ENCODE data around the gene NRP1. TPM values are rescaled to one million over a fixed set of nuclear protein-coding genes. Genes with fewer than 3 reads are reported as not detected.

NRP1 gene
- polyA plus RNA-seq, 3 donors, result 1.1 to 1.7 (median 1.3) TPM

DNA sequence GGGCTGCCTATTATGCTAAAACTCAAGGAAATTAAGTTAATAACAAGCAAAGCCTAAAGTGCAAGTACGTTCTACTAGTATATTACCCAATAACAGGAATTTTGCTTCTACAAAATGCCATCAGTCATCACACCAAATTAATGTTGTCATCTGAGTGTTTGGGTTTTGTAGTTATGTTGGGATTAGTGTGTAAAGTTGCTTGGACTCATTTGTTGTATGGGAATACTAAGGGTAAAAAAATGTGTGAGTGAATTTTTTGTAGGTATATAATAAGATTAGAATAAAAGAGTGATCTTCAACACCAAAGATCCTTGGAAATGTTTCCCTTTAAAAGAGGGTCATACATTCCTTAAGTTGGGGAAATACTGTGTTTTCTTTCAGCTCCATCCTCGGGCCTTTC, 38.6 kb downstream of the NRP1 start:
- H3K36me3 Mint-ChIP-seq, result no peaks in the 10 kb centered on the region

DNA sequence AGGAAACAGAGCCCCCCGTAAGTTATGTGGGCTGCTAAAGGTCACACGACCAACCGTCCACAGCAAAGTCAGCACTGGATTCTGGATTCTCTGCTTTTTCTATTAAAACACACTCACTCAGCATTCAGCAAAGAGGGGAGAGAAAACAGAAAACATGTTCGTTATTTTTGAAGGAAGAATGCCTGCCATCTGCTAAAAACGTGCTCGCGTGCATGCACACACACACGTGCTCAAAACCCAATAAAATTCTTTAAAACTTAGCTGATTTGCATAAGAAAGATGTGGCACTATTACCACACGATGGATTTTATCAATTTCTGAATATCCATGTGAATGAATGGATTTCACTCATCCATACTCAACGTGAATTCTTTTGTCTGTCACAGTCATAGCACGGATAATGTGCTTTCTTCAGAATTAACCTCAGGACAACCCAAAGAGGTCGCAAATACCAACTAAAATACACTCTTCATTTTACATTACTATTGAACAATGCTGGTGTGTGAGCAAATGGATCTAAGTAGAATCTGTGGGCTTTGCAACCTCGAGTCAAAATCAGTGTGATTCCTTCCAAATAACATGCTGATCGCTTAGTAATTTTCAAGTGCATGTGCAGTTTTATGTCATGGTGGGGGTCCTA, 40.8 kb downstream of the NRP1 start:
- Histone ChIP-seq H3K79me2 (ENCODE audit: insufficient read depth, low read length) (no peaks in the 10 kb centered on the region), H3K4me2 (replicated peaks; ENCODE audit: extremely low read depth, low read length, poor library complexity, severe bottlenecking) (no peak overlapping the region), H3K9me3 (replicated peaks in 1 of 2; ENCODE audit: control insufficient read depth in 1 of 2, insufficient read depth in 1 of 2, low read length in 2 of 2) (no peaks in the 10 kb centered on the region), H3K4me1 (ENCODE audit: control insufficient read depth in 1 of 2, insufficient read depth in 2 of 2, low read length in 2 of 2) (no peaks in the 10 kb centered on the region), H4K20me1 (ENCODE audit: insufficient read depth, low read length) (no peaks in the 10 kb centered on the region), H3K4me3 (replicated peaks in 1 of 3; ENCODE audit: low read depth in 2 of 3, low read length in 3 of 3) (no peak overlapping the region), H3K9ac (ENCODE audit: insufficient read depth, low read length, poor library complexity, severe bottlenecking) (no peak overlapping the region), H3K27ac (ENCODE audit: low read depth in 1 of 2, low read length in 2 of 2) (no peak overlapping the region), H3K27me3 (ENCODE audit: control insufficient read depth in 2 of 2, insufficient read depth in 2 of 2, low read length in 2 of 2) (no peaks in the 10 kb centered on the region), H3K36me3 (replicated peaks in 1 of 2; ENCODE audit: control insufficient read depth in 1 of 2, insufficient read depth in 2 of 2, low read length in 2 of 2) (no peaks in the 10 kb centered on the region), H2AFZ (ENCODE audit: insufficient read depth, low read depth, low read length, poor library complexity, severe bottlenecking) (no peak overlapping the region)
- Mint-ChIP-seq H3K9me3 (peaks cover 0 to 1% (median 0%) of the 10 kb centered on the region in 7 donors), H3K4me3 (no peak overlapping the region), H3K27ac (no peak overlapping the region), H3K27me3 (ENCODE audit: low read depth in 3 of 3) (peaks cover 0 to 5% (median 2%) of the 10 kb centered on the region in 3 donors), H3K36me3 (no peaks in the 10 kb centered on the region), H3K4me1 (no peaks in the 10 kb centered on the region)
- TF ChIP-seq, protein P1, sequence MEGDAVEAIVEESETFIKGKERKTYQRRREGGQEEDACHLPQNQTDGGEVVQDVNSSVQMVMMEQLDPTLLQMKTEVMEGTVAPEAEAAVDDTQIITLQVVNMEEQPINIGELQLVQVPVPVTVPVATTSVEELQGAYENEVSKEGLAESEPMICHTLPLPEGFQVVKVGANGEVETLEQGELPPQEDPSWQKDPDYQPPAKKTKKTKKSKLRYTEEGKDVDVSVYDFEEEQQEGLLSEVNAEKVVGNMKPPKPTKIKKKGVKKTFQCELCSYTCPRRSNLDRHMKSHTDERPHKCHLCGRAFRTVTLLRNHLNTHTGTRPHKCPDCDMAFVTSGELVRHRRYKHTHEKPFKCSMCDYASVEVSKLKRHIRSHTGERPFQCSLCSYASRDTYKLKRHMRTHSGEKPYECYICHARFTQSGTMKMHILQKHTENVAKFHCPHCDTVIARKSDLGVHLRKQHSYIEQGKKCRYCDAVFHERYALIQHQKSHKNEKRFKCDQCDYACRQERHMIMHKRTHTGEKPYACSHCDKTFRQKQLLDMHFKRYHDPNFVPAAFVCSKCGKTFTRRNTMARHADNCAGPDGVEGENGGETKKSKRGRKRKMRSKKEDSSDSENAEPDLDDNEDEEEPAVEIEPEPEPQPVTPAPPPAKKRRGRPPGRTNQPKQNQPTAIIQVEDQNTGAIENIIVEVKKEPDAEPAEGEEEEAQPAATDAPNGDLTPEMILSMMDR (IDR thresholded peaks at IDR 0.05), result no peak
- intact Hi-C loops (cut with micrococcal nuclease), result no loop called here
- DNase-seq, result no peak
- WGBS (ENCODE audit: insufficient coverage), result 89% methylated on average over 3 of the region's 14 CpGs

More for the DNA sequence above, 38.6 kb downstream of the NRP1 start:
- Histone ChIP-seq H3K9ac (ENCODE audit: insufficient read depth, low read length, poor library complexity, severe bottlenecking) (no peak overlapping the region), H2AFZ (ENCODE audit: insufficient read depth, low read depth, low read length, poor library complexity, severe bottlenecking) (no peak overlapping the region), H3K27me3 (ENCODE audit: control insufficient read depth in 2 of 2, insufficient read depth in 2 of 2, low read length in 2 of 2) (no peaks in the 10 kb centered on the region), H3K4me3 (replicated peaks in 1 of 3; ENCODE audit: low read depth in 2 of 3, low read length in 3 of 3) (no peak overlapping the region), H4K20me1 (ENCODE audit: insufficient read depth, low read length) (no peaks in the 10 kb centered on the region), H3K4me1 (ENCODE audit: control insufficient read depth in 1 of 2, insufficient read depth in 2 of 2, low read length in 2 of 2) (no peaks in the 10 kb centered on the region), H3K79me2 (ENCODE audit: insufficient read depth, low read length) (no peaks in the 10 kb centered on the region), H3K27ac (ENCODE audit: low read depth in 1 of 2, low read length in 2 of 2) (no peak overlapping the region), H3K36me3 (replicated peaks in 1 of 2; ENCODE audit: control insufficient read depth in 1 of 2, insufficient read depth in 2 of 2, low read length in 2 of 2) (no peaks in the 10 kb centered on the region), H3K4me2 (replicated peaks; ENCODE audit: extremely low read depth, low read length, poor library complexity, severe bottlenecking) (no peak overlapping the region), H3K9me3 (replicated peaks in 1 of 2; ENCODE audit: control insufficient read depth in 1 of 2, insufficient read depth in 1 of 2, low read length in 2 of 2) (no peaks in the 10 kb centered on the region)
- intact Hi-C loops (cut with micrococcal nuclease), result no loop called here
- WGBS (ENCODE audit: insufficient coverage), result no CpG with 5 or more reads among the region's 2 CpGs
- TF ChIP-seq, protein P1 (IDR thresholded peaks at IDR 0.05), result no peak
- H3K27ac Mint-ChIP-seq, result no peak overlapping the region
- H3K27me3 Mint-ChIP-seq (ENCODE audit: low read depth in 3 of 3), result peaks cover 0 to 3% (median 0%) of the 10 kb centered on the region in 3 donors
- H3K9me3 Mint-ChIP-seq, result peaks cover 0 to 1% (median 0%) of the 10 kb centered on the region in 7 donors
- no peak overlapping the region for H3K4me3 Mint-ChIP-seq
- no peaks in the 10 kb centered on the region for H3K4me1 Mint-ChIP-seq
- DNase-seq, result no peak
